Fibroblast of skin of abdomen (primary cell): ENCODE data around the gene EBPL. TPM values are rescaled to one million over a fixed set of nuclear protein-coding genes. Genes with fewer than 3 reads are reported as not detected.
"Not testable (repeated sequence)": the region's sequence is repeated elsewhere in the genome, so short reads cannot be mapped to it uniquely, and the experiment has no call there.

Experiments
- DNase-seq: peaks from one replicate; pipeline ENCODE4 v3.0.0-alpha.2; 2013
- polyA plus RNA-seq, 2 experiments: library from polyadenylated mRNA; unstranded; fragments of 120-200 nt; gene quantifications; one replicate each; pipeline ENCODE4 v1.2.1, GENCODE V29; 2013; ENCODE audit not compliant: insufficient read length in 2 of 2

Gene EBPL
- 47.4 TPM for polyA plus RNA-seq (2013, experiment 1 of 2; ENCODE audit: insufficient read length)
- polyA plus RNA-seq (2013, experiment 2 of 2; ENCODE audit: insufficient read length) = 49.9 TPM

DNA sequence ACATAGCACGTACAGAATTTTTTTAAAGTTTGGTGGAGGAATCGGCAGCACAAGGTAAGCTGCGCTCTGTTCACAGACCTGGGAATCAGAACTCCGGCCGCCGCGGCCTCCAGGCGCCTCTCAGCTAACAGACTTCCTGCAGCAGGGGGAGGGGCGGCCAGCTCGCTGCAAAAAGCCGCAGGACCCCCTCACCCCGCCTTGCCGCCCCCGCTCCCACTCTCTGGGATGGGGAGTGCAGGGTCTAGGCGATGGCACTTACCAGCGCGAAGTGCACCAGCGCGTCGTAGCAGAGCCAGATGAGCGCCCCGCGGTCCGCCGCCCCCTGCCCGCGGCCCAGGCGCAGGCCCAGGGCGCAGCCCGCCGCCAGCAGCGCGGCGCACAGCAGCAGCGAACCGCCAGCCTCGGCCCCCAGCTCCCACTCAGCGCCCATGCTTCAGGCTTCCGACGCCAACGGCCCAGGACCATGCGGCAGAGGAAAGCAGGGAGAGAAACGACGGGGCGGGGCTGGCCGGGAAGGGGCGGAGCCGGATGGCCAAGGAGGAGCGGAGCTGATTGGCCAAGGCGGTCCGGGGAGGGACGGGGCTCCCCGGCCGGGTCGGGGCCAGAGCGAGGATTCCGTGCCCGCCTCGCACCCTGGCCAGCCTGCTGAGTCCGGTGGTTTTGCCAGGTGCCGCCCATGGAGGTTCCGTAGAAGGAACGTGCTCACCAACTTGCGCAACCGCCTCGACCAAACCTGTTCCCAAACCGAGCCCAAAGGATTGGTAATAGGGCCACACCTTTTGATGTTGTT is at the start of gene EBPL:
EBPL (minus strand) TSS at position 492 of the 790 bp plus-strand sequence; CDS start at position 430, 62 bp downstream.
- peak; percentile 92 for DNase-seq

- DNase-seq = no peak
These were observed 49.6 kb upstream of the EBPL start for GRCh38 chr13:49740870-49741269.

DNA sequence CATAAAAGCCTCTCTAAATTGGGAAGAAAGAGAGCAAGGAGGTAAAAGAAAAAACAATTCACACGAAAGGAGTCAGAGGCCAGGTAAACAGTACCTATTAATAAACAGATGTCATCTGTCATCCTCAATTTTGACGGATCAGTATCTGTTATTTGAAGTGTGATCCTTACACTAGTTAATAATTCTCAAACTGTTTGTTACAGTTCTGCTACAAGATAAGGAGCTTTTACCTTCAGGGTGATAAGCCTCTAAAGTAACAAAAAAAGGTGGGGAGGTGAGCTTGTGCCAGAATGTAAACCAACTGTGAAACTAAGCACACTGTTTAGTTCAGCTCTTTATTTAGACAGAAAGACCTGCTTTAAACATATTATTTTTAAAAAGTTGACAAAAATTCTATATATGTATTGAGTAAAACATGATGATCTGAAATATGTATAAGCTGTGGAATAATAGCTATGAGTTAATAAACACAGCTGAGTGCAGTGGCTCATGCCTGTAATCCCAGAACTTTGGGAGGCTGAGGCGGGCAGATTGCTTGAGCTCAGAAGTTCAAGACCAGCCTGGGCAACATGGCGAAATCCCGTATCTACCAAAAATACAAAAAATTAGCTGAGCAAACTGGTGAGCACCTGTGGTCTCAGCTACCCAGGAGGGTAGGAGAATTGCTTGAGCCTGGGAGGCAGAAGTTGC is 48.4 kb upstream of the EBPL start:
- DNase-seq = no peak

- DNase-seq = no peak
These were observed 42.1 kb upstream of the EBPL start for GRCh38 chr13:49733181-49733951.

- DNase-seq = peak; percentile 72
These were observed 40.5 kb upstream of the EBPL start for GRCh38 chr13:49731766-49732165.

DNA sequence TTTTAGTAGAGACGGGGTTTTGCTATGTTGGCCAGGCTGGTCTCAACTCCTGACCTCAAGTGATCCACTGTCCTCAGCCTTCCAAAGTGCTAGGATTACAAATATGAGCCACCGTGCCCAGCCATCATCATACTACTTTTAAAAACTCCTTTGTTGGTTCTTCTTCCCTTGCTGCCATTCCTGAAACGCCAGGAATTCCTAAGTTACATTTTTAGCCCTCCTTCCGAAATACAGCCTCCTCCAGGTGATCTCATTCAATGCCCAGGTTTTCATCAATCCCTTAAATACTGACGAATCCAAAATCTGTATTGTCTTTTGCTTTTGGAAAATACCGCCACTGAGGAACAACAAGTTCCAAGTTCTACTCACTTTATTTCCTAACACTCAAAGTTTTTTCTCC is 25.3 kb upstream of the EBPL start:
- no peak for DNase-seq

GRCh38 chr13:49714757-49715156 is 23.5 kb upstream of the EBPL start:
- no peak for DNase-seq

DNA sequence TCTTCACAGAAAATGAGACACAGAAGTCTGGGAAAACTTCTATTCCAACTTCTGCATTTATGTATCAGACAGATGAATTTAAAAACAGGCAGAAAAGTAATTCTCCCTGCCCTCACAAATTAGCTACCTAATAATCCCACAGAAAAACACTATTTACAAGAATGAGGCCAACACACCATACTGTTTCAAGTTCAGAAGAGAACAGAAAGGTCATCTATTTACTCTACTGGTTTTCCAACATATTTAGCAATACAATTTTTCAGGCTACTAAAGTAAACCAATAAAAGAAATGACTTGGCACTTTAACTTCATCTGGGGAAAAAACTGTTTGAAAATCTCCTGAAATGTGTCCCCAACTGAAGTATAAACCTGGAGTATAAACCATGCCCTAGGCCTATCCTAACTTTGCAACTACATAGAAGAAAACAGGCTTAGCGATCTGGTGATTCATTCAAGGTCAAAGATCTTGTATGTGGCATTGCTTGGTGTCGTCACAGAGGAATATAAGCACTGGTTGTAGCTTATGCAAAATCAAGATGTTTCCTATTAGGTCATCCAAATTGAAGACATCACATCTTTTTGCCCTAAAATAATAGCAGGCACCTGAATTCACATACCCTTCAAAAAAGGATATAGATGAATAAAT is 20.1 kb upstream of the EBPL start:
- peak; percentile 10 for DNase-seq

GRCh38 chr13:49704264-49704663 is 13.0 kb upstream of the EBPL start:
- DNase-seq = not testable (repeated sequence)

GRCh38 chr13:49701491-49701890 is 10.2 kb upstream of the EBPL start:
- no peak for DNase-seq

DNA sequence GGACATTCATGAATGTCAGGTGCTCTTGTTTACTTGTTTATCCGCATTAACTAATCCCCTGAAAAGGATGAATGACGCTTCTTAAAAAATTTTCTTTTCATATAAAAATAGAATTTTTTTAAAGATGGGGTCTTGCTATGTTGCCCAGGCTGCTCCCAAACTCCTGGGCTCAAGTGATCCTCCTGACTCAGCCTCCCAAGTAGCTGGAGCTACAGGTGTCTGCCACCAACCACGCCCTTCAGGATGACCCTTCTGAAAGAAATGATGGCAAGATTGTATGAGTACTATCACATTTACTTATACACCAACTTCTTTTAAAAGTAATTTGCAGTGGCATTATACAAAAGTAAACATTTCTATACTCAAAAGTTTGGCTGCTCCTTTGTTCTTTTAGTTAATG is 6.2 kb upstream of the EBPL start:
- DNase-seq = no peak

DNA sequence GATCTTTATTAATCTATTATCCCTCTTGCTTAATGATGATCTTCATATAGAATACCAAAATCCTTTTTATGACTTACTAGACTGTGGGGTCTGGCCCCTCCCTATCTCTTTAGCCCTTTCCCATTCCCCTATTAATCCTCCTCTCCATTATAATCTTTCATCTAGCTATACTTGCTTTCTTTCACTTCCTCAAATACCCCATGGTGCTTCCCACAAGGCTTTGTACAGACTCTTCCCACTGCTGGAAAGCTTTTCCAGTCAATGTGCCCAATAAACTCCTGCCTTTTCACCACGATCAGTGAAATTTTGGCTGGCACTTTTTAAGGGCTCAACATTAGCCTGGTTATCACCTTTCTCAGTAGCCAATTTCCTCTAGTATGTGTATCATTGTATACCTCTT is 3.2 kb upstream of the EBPL start:
- DNase-seq = no peak

DNA sequence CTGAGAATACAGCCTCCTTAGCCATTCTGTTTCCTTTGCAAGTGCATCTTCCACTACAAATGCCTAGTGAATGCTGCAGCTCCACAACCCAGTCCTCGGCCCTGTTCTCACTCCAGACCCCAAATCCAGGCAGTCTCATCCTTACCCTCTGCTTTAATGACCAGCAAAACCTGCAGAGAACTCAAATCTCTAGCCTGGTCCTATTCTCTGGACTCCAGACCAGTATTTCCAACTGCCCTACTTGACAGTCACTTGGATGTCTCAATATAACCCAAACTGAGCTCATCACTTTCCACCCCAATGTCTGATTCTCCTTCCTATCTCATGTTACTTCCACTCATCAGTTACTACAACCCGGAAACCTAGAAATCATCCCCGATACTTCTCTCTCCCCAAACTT is 2.6 kb upstream of the EBPL start:
- DNase-seq = no peak

DNA sequence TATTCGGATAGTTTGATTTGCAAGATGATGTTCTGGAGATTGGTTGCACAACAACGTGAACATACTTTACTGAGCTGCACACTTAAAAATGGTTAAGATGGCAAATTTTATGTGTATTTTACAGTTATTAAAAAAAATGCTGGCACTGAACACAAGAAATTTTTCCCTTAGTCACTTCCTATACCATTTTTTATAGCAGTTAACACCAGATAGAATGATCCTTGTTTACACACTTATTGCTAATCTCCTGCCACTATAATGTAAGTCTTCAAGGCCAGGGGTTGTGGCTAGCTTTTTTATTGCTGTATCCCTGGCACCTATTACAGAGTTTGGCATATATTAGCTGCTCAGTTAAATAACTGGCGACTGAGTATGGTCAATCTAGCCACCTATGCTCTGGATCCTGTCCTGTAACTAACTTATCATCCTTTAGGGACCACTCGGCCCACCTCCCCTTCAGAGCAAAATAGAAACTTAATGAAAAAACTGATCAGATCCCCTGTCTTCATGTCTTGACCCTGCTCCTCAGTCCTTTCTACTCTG is 2.0 kb upstream of the EBPL start:
- peak; percentile 28 for DNase-seq

DNA sequence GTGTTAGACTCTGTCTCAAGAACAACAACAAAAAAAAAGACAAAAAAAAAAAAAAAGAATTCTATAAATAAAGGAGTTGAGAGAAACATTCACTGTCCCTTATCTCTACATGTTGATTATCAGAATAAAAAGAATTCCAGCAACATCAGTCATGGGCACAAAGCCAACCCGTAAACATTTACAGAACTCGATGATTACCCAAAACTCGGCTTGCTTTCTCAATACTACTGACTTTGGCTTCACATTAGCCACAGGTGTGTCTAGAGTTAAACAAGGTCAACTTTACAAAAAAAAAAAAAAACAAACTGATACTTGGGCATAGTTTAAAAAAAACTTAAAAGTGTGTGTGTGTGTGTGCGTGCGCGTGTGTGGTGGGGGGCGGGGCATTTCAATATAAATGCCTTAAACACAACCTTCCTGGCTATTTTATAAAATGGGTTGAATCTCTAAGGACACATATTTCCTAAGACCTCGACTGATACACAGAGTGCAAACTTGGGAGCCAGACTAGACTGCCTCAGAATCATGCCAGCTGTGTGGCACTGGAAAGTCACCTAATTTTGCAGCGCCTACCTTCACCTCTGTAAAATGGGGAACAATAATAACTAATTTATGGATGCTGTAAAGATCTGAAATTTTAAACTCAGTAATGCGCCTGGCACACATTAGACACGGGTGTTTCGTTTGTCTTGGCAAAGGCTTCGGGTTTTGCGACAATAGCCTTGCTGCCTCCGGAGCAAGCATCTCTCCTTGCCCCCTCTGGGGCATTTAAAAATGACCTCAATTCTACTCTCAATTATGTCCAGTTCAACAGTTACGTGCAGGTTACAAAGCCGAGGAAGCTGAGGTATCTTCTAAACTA is 922 bp downstream of the EBPL start:
- peak; percentile 41 for DNase-seq

DNA sequence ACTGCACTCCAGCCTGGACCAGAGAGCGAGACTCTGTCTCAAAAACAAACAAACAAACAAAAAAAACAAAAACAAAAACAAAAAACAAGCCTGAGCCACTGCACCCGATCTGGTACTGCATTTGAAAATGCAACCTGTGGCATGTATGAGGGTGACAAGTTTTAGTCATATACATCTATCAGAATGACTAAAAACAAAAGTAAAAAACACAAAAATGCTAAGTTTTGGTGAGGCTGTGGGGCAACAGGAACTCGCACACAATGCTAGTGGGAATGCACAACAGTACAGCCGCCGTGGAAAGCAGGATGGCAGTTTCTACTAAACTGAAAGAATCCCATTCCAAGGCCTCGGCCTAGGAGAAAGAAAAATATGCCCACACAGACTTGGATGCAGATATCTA is 7.8 kb downstream of the EBPL start:
- DNase-seq = no peak

GRCh38 chr13:49681842-49682435 is 9.3 kb downstream of the EBPL start:
- peak; percentile 40 for DNase-seq

GRCh38 chr13:49679246-49679645 is 12.0 kb downstream of the EBPL start:
- no peak for DNase-seq

DNA sequence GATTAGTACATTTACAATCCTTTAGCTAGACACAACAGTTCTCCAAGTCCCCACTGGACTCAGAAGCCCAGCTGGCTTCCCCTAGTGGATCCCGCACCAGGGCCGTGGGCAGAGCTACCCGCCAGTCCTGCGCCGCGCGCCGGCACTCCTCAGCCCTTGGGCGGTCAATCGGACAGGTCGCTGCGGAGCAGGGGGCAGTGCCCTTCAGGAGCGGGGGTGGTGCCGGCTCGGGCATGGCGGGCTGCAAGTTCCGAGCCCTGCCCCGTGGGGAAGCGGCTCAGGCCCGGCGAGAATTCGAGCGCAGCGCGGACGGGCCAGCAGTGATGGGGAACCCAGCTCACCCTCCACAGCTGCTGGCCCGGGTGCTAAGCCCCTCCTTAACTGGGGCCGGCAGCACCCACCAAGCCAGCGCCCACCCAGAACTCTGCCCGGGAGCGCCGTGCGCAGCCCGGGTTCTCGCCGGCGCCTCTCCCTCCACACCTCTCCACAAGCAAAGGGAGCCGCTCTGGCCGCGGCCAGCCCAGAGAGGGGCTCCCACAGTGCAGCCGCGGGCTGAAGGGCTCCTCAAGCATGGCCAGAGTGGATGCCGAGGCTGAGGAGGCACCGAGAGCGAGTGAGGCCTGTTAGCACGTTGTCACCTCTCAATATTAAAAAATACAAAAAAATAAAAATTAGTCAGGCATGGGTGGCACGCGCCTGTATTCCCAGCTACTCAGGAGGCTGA is 12.9 kb downstream of the EBPL start:
- DNase-seq = no peak
